ENCODE results near the gene URM1.

Gene URM1

DNA sequence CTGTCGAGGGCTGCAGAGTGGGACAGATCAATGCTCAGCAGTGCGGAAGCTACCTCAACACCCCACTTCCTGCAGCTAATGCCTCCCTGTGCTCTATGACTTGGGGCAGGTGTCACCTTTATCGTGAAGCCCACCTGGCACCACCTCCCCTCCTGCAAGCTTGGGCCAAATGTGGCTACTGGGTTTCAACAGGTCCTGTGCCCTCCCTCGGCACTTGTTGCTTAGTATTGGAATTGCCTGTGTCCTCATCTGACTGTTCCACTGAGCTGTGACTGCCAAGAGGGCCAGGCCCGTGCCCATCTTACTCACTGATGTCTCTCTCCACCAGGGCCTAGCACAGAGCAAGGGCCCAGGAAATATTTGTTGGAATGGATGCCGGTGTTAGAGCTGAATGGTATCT is 21.4 kb upstream of the URM1 start:
- no peak for DNase-seq

DNA sequence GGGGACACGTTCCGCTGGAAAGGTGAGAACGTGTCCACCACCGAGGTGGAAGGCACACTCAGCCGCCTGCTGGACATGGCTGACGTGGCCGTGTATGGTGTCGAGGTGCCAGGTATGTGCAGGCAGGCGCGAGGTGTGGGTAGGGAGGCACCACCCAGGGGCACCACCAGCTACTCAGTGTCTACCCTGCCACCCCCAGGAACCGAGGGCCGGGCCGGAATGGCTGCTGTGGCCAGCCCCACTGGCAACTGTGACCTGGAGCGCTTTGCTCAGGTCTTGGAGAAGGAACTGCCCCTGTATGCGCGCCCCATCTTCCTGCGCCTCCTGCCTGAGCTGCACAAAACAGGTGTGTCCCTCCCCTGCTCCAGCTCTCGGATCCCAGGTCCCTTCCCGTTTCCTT is 15.7 kb upstream of the URM1 start:
- DNase-seq = no peak

DNA sequence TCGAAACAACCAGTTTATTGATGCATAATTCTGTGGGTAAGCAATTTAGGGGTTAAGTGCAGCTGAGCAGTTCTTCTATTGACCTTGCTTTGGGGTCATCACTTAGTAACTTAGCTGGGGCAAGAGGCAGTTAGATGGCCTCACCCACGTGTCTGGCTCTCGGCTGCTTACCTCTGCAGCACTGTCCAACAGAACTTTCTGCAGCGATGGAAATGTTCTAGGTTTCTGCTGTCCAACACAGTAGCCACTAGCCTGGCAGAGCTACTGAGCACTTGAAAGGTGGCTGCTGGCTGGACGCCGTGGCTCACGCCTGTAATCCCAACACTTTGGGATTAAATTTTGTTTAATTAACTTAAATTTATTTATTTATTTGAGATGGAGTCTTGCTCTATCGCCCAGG is 13.1 kb upstream of the URM1 start:
- DNase-seq = no peak

DNA sequence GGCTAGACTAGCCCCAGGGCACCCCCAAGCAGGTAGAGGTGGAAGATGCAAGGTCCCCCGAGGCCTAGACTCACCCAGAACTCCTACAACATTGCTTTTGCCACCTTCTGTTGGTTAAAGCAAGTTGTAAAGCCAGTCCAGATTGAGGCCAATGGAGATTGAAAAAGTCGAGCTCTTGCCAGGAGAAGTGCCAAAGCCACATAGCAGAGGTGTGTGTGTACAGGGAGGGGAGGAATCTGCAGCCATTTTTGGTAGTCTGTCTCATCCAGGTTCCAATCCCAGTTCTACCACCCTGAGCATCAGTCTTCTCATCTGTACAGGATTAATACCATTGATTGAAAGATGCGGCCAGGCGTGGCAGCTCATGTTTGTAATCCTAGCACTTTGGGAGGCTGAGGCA is 12.3 kb upstream of the URM1 start:
- no peak for DNase-seq

DNA sequence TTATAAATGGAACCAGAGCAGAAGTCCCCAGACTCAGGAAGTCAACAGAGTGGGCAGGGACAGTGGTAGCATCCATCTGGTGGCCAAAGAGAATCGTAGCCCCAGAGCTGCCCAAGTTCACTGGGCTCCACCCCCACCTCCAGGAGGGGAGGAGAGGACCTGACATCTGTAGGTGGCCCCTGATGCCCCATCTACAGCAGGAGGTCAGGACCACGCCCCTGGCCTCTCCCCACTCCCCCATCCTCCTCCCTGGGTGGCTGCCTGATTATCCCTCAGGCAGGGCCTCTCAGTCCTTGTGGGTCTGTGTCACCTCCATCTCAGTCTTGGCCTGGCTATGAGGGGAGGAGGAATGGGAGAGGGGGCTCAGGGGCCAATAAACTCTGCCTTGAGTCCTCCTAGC is 10.3 kb upstream of the URM1 start:
- DNase-seq = no peak

DNA sequence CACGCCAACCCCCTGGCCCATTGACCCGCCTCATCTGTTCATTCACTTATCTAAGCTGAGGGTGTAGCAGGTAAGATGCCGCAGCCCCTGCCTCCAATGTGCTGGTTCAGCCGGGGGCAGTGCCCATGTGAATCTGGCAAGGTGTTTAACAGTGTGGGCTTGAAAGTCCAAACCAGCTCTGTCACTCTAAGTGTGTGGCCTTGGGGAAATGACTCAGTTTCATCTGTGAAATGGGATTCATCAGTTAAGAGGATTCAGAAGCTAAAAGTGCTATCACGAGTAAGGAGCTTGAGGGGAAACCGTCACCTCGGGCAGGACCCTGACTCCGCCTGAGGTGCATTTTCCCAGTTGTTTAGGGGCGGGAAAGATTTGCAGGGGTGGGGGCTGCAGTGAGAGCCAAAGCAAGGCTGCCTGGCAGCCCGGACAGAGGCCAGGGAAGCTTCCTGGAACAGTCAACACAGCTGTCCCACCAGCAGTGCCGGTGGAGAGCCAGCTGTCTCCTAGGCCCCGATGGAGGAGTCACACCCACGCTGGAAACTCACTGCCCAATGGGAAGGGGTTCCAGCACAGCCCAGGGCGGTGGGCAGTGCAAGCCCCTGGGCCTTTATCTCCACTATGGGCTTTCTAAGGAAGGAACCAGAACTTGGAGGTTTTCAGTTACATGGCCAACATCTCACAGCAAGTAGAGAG is 9.7 kb upstream of the URM1 start:
- DNase-seq = peak; percentile 48 to 63

DNA sequence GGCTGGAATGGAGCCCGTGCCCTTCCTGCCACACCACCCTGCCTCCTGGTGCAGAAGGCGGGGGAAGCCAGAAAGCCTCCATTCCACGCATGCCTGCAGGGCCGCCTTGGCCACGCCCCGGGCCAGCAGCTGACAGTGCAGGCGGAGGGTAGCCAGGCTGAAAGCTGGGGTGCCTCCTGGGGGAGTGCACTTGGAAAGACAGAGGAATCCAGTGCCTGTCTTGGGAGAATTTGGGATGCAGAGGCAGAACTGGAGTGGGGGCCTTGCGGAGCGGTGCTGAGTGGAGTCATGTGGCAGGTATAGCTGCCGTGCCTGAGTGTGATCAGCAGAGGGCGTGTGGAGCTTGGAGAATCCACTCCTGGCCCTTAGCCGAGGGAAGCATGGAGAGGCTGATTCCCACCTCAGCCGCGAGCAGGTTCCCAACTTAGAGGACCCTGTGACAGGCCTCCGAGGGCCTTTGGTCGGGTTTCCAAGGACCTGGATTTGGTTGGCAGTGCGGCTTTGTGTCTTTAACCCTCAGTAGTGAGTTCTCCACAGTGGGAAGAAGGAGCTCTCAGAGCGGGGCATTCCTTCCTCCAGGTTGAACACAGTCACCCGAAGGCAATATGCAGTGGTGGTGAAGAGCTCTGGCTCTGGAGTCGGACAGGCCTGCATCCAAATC is 9.1 kb upstream of the URM1 start:
- peak; percentile 77 to 86 for DNase-seq

DNA sequence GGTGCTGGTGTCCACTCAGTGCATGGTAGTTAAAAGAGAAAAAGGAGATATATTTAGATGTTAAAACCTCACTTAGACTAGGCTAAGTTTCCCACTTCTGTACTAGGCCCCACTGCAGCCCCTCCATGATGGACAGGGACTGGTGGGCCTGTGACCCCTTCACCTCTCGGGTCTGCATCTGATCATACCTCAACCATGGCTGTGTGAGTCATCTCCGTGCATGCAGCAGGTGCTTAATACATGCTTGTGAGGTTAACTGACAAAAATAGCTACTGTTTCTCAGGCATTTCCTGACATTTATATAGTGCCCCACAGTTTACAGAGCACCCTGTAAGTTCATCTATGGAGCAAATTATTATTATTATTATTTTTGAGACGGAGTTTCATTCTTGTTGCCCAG is 8.4 kb upstream of the URM1 start:
- DNase-seq = no peak

DNA sequence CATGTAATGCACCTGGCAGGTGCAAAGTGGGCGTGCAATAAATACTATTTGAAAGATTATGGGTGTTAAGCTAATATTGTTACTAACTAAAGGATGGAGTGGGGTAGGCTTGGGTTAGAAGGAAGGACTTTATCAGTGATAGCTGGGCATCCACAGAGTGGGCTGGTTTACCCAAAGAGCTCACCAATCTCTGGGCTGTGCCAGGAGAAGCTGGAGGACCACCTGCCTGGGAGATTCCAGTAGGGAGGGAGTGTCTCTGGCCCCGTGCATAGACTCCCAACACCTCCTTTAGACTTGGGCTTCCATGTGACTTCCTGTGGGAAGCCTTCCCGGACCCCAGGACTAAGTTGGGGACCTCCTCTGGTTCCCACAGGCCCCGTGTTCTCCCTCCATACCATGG is 5.6 kb upstream of the URM1 start:
- no peak for DNase-seq

DNA sequence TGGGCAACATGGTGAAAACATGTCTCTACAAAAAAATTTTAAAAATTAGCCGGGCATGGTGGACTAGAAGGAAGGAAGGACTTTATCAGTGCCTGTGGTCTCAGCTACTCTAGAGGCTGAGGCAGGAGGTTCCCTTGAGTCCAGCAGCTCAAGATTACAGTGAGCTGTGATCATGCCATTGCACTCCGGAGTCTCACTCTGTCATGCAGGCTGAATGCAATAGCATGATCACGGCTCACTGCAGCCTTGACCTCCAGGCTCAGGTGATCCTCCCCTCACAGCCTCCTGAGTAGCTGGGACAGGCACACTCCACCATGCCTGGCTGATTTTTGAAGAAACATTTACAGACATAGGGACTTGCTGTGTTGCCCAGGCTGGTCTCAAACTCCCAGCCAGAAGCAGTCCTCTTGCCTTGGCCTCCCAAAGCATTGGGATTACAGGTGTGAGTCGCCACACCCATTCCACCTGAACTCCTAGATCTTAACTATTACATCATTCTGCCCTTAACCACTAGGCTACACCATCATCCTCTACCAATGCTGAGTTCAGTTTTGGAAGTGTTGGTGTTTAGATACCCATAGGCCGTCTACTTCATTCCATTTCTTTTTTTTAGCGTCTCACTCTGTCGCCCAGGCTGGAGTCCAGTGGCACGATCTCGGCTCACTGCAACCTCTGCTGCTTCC is 2.0 kb upstream of the URM1 start:
- no peak for DNase-seq

DNA sequence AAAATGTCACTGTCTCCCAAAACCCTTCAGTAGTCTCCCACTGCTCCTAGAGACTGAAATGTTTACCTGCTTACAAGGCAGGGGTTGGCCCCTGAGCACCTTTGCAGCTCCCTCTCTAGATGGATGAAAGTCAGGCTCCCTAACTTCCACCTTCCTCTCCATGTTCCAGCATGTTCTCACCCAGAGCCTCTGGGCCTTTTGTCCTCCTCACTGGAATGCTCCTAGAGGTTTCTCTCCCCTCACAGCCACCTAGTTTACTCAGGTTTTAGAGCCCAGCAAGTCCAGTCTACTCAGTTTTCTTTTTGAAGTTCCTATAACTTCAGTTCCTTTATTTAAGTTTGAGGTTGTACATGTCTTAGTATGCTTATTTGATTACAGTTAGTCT is 815 bp upstream of the URM1 start:
- DNase-seq = no peak

DNA sequence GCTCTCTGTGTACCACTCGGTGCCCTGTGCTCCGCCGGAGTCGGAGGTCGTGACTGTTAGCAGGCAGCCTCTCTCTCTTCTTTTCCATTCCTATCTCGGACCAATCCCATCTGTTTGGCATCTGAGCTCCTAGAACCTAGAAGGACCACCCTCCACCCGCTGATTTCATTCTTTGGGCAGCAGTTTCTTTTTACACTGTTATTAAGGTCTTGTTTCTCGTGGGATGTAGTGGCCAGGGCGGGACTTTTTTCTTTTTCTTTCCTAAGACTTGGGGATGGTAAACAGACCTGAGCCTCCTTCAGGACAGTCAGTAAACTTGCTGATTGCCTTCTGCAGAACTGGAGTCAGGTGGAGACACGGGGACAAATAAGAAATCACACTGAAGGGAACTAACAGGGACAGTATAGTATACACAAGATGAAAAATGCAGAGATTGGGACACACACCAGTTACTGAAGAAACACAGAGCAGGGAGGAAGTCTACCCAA is 500 bp downstream of the URM1 start:
- no peak for DNase-seq

DNA sequence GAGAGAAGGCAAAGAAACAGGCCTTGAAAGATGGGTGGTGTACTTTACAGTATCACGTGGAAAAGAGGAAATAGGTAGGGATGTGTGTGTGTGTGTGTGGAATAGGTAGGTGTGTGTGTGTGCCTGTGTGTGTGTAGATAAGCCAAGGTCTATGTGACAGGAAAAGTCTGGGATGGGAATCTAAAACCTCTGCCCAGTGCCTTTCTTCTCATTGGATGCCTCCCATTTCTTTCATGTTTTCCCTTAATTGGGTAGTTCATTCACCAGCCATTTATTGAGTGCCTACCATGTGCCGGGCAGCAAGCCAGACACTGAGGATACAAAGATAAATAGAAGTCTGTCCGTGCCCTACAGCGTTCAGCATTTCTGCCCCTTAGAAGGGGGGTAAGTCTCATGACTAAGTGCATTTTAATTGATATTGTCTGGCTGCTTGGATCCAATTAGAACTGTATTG is 1.0 kb downstream of the URM1 start:
- DNase-seq = no peak

DNA sequence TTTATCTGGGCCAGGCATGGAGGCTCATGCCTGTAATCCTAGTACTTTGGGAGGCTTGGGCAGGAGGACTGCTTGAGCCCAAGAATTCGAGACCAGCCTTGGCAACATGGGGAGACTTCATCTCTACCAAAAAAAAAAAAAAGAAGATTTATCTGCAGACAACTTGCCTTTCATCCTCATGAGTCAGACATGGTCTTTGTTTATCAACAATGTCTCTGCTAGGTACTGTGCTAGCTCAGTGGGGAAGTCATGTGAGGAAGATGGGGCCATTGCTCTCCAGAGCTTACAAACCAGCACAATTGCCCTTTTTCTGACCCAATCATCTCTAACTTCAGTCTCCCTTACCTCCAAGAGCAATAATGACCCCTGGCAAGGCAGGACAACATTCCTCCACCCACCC is 1.6 kb downstream of the URM1 start:
- no peak for DNase-seq

DNA sequence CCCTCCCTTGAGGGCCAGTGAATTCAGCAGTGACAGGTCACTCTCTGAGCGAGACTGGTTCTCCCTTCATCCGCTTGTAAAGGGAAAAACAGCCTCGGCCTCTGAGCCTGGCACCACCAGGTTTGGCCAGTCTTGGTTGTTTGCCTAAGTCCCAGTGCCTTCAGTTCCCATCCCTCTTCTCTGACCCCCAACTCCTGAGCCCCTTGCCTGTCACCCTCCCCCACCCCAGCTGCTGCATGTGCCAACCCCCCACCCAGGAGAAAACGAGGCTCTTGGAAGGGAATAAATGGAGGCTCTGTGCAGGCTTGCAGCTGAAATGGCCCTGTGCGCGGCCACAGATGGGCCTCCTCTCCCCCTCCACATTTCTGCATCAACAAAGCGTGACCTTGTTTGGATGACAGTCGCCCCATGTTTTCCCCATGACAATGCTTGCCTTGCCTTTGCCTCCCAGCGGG is 3.1 kb downstream of the URM1 start:
- DNase-seq = no peak

DNA sequence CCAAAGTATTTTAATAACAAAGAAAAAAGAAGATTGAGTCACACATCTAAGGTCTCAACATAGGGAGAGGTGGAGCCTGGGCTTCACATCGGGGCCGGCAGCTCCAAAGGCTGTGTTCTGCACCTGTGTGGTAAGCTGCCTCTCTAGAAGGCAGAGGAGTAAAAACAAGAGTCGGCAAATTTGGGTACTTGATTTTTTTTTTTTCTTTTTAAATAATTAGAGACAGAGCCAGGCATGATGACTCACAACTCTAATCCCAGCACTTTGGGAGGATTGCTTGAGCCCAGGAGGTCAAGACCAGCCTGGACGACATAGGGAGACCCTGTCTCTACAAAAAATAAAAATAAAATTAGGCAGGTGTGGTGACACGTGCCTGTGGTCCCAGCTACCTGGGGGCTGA is 4.7 kb downstream of the URM1 start:
- DNase-seq = no peak

DNA sequence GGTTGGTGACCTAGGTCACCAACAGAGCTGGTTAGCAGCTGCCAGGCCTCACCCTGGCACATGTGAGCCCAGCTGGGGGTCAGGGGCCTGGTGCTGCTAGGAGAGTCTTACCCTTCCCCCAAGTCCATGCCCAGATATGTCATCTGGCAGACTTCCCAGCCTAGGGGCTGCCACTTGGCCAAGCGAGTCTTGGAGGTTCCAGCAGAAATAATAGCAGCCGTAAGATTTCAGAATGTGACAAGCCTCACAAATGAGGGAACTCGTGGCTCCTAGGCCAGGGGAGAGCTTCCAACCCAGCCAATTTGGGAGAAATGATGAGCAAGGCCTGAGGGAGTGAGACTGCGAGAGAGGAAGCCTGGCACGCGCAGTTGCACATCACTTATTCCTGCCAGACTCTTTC is 11.1 kb downstream of the URM1 start:
- DNase-seq = no peak

DNA sequence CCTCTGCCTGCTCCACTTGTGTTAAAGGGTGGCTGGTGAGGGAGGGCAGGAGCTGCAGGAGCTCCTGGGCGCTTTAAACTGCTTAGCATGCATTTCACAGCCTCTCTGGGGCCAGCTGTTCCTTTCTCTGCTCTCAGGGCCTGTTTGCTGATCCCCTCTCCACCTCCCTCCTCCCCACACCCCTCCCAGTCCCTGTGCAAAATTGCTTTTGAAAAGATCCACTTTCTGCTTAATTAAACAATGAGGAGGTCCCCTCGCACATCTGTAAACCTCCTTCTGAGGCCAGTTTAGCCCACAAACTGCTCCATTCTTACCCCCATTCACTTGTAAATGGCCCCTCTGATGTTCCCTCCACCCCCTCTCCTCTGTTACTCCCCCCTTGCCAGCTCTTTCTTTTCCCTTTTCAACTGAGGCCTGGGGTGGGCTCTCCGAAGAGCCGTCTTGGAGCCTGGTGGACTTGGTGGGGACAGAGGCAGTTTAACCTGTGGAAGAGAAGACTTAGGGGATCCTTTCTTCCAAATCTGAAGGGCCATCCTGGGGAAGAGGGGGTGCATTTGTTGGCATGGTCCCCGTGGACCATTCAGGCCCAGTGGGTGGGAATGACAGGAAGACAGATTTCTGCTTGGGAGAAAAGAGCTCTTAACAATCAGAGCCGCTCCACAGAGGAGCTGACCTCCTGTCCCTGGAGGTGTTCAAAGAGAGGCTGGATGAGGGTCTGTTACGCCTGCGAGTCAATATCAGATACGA is 12.0 kb downstream of the URM1 start:
- peak; percentile 77 to 88 for DNase-seq

DNA sequence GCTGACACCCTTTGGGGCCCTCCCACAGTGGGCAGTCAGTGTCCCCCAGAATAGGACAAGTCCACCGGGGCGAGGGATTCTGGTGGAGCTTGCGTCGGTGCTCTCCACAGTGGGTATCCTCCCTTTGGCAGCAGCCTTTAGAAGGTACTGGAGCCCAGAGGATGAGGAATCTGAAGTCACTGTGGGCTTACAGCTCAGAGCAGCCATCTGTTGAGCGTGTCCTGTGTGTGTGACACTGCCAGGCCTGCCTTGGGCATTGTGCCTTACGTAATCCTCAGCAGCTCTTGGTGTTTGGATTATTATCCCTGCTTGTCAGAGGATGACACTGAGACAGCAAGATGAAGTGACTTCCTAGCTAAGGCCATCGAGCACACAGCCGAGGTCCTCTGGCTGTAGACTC is 12.6 kb downstream of the URM1 start:
- peak; percentile 77 to 88 for DNase-seq

DNA sequence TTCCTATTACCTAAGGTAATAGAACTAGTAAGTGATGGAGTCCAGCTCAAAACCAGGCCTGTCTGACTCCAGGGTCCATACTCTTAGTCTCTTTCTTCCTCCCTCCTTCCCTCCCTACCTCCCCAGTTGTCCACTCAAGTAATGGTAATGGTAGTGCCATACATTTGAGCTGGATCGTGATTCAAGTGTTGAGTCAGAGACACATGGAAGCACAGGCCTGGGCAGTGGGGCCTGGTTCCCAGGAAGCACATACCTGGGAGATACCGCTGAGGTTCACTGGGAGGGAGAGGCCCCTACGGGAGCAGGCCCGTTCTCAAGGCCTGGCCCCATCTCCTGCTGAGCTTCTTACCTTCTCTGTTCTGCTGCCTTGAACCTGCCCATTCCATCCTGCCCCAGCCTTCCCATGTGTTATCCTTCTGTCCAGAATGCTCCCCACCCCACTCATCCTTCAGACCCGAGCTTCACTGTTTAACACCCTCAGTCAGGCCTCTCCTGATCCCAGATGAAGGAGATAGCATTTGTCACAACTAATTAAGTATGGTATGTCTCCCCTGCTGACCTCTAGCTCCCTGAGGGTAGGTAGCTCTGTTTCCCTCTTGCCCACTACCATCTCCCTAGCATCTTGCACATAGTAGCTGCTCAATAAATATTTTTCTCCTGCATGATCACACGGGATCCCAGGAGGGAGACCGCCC is 13.8 kb downstream of the URM1 start:
- DNase-seq = no peak

DNA sequence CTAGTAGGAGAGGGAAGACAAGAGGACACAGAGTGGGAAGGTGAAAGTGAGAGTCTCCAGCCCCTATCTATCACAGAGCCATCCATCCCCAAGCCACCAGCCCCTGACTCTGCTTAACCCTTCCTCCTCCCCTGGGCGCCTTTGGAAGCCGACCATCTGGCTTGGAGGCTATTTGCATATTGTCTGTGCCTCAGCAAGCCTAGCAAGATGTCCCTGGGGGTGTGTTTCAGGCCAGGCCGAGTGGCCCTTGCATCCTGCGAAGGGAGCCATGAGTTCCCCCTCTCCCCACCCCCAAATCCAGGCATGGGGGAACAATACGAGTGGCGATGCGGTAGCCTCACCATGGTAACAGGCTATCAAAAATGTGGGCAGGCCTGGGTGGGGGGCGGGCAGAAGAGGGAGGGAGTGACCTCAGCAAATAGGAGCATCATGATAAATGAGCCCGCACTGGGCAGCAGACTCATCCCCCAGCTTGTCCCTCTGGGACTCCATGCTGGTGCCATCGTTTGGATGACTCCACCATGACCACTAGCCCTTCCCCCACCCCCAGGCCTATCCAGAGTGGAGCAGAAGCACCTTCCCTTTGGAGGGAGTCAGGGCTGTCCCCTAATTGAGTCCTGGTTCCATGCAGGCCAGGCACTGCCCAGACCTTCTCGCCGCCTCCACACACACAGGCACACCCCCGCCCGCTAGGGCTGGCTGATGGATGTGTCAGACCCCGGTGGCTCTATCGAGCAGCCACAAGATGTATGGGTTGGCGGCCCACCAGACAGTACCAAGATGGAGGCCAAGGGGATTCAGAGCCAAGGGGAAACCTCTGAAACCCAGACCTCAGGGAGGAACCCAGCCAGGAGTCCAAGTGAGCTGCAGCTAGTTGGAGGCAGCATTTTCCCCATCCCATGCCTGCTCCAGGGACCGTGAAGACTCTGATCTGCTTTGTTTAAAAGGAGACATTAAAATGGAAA is 14.6 kb downstream of the URM1 start:
- DNase-seq = peak; percentile 71 to 78

DNA sequence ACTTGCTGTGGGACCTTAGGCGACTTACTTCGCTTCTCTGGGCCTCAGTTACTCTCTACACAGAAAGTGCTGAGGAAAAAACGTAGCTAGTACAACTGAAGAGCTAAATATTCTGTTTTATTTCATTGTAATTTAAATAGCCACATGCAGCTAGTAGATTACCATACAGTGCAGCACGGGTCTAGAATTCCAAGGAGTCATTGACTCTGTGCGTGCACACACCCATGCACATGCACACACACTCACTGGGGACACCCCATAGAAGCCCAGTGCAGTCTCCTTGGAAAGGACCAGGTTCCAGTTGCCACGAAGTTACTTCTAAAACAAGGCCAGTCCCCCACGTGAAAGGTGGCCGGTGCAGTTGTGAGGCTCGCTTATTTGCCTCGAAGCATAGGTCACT is 17.0 kb downstream of the URM1 start:
- DNase-seq = no peak
